ENCODE data around the gene SCN3A.

Gene SCN3A

DNA sequence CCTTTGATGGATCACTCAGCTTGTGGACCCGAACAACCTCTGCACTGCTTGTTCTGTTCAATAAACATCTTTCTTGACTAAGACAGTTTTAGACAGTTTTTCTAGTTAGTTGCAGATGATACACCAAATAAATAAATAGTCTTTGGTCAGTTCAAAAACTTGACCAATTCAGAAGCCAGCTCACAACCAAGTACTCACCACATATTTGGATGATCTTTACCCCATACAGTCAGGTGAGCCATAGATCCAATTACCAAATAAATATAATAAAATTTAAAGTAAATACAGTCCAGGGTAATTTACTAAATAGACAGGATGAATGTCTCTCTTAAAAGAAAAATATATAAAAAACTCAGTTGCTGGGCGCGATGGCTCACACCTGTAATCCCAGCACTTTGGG lies 18.2 kb downstream of the SCN3A start:
- DNase-seq, result no peak

- DNase-seq, result no peak
These were observed 21.8 kb downstream of the SCN3A start for GRCh38 chr2:165182029-165182428.

DNA sequence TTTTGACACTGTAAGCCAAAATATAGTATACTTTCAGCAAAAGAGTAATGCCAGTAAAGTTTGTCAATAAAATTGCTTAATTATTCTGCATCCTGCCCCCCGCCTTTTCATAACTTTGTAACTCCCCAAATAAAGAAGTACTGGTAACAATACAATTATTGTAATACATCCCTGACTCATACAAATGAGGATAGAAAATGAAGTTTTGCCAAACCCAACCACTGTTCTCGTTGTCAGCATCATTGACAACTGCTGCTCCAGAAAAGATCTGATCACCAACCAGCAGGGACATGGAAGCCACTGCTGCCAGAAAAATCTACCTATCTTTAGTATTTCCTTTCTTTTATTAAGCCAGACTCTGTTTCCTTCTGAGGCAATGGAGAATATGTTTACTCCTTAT lies 27.1 kb downstream of the SCN3A start:
- no peak for DNase-seq

GRCh38 chr2:165173215-165173614 lies 30.6 kb downstream of the SCN3A start:
- no peak for DNase-seq

- DNase-seq, result no peak
These were observed 39.6 kb downstream of the SCN3A start for GRCh38 chr2:165164201-165164600.

DNA sequence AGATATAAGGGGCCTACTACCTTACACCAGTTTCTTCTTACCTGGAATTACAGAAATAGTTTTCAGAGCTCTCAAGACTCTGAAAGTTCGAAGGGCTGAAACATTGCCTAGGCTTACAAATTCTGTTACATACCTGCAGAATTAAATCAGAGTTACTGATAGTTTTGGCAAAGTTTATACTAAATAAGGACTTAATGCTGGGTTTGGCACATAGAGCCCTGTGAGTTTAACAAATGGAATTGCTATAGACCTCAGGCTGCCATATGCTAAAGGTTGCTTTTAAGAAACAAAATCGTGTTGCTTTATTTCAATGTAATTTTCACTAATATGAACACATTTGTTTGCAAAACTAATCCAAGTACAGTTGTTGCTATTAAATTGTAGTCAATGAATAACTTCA lies 40.1 kb downstream of the SCN3A start:
- no peak for DNase-seq

DNA sequence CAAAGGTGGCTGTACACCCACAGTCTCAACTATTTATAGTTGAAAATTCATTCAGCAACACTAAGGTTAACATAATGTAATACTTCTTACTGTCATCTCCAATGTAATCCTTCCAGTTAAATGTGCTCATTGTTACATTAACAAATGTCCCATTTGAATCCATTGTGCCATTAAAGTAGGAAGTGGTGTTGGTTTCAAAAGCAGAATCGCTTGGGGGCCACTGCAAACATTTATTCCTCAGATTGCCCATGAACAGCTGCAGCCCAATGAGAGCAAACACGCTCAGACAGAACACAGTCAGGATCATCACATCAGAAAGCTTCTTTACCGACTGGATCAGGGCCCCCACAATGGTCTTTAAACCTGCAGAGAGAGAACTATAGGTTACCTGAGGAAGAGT lies 41.4 kb downstream of the SCN3A start:
- no peak for DNase-seq

DNA sequence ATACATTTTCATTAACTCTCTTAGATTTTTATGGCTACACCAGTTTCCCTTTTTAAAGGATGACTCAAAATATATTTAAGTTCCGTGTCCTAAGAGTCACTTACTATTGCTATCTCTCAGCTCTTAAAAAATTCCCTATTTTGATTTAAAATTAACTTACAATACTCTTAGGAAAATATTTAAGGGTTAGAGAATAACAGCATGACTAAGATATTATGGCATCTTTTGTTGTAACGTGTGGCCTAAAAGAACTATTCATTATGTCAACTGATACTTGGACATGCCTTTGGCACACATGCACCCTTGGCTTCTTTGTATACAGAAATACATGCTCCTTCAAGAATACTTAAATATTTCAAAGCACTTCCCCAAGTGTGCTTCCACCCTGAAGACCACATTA lies 42.3 kb downstream of the SCN3A start:
- no peak for DNase-seq

DNA sequence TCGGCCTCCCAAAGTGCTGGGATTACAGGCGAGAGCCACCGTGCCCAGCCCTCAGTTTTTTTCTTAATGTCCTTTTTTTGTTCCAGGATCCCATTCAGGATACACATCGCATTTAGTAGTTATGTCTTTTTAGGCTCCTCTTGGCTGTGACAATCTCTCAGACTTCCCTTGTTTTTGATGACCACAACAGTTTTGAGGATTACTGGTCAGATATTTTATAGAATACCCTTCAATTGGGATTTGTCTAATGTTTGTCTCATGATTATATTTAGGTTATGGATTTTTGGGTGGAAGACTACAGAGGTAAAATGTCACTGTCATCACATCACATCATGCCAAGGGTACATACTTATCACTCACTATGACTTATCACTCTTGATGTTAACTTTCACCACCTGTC lies 46.7 kb downstream of the SCN3A start:
- DNase-seq, result no peak

DNA sequence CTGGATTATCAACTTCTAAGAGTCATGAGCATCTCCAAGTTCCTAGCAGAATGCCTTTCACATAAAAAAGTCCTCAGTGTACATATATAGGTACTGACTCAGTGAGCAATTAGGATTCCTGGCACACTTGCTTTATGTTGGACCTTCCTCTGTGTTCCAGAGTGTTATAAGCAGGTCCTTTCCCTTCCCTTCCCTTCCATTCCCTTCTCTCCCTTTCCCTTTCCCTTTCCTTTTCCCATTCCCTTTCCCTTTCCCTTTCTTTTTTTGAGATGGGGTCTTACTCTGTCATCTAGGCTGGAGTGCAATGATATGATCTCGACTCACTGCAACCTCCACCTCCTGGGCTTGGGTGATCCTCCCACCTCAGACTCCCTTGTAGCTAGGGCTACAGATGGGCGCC lies 48.7 kb downstream of the SCN3A start:
- no peak for DNase-seq

DNA sequence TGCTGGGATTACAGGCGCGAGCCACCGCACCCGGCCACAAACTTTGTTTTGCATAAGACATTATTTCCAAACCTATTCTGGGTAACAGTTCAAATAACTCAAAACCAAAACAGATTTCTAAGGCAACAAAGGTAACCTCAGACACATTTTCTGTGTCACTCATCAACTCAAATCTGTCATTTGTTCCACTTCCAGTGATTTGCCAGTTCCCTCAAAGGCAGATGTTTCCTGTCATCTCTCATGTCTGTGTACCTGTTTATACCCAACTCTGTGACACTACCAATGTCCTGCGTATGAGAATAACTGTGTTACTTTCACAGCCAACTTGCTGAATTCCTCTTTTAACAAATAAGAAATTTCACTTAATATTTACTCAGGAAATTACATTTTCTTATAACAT lies 54.4 kb downstream of the SCN3A start:
- no peak for DNase-seq

- DNase-seq, result no peak
These were observed 56.4 kb downstream of the SCN3A start for GRCh38 chr2:165147186-165148045.

- DNase-seq, result no peak
These were observed 59.5 kb downstream of the SCN3A start for GRCh38 chr2:165144315-165144714.

- no peak for DNase-seq
These were observed 62.1 kb downstream of the SCN3A start for GRCh38 chr2:165141601-165142354.

DNA sequence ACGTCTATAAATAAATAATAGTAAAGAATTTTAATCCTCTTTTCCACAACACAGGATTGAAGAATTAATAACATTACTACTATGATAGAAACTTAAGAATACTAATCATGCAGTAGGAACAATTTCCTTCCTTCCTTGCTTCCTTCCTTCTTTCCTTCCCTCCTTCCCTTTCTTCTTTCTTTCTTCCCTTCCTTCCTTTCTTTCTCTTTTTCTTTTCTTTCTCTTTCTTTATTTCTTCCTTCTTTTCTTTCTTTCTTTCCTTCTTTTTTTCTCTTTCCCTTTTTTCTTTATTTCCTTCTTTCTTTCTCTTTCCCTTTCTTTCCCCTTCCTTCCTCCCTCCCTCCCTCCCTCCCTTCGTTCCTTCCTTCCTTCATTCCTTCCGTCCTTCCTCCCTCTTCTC lies 77.6 kb downstream of the SCN3A start:
- no peak for DNase-seq

GRCh38 chr2:165122521-165122920 lies 81.3 kb downstream of the SCN3A start:
- no peak for DNase-seq

GRCh38 chr2:165120740-165121467 lies 82.9 kb downstream of the SCN3A start:
- no peak for DNase-seq

- no peak for DNase-seq
These were observed 88.6 kb downstream of the SCN3A start for GRCh38 chr2:165115258-165115657.

GRCh38 chr2:165114346-165114939 lies 89.4 kb downstream of the SCN3A start:
- DNase-seq, result no peak

GRCh38 chr2:165113414-165113813 lies 90.4 kb downstream of the SCN3A start:
- DNase-seq, result no peak

- no peak for DNase-seq
These were observed 91.1 kb downstream of the SCN3A start for GRCh38 chr2:165112789-165113188.

- DNase-seq, result no peak
These were observed 91.7 kb downstream of the SCN3A start for GRCh38 chr2:165112133-165112573.

GRCh38 chr2:165110394-165110793 lies 93.5 kb downstream of the SCN3A start:
- DNase-seq, result no peak
